Stimulated activated CD4-positive, alpha-beta T cell treated with anti-CD3 and anti-CD28 coated beads, Interleukin-1b, Interleukin-23, amount 100 ng/mL, for 24 hours (primary cell): Measurements from ENCODE around the gene NWD2.

Source experiments
- DNase-seq, 4 experiments: peaks; one replicate each; pipeline ENCODE4 v3.0.0-alpha.2; 2020; ENCODE audit warnings: low read depth in 4 of 4, low spot score in 1 of 4

The NWD2 gene

GRCh38 chr4:37299468-37299867 lies 54.9 kb downstream of the NWD2 start:
- no peak for DNase-seq

GRCh38 chr4:37304612-37305011 lies 60.1 kb downstream of the NWD2 start:
- no peak for DNase-seq

GRCh38 chr4:37305984-37306383 lies 61.4 kb downstream of the NWD2 start:
- DNase-seq = no peak

- DNase-seq = no peak
Observed at GRCh38 chr4:37317104-37317643, 72.6 kb downstream of the NWD2 start.

- no peak for DNase-seq
Observed at GRCh38 chr4:37320513-37321235, 76.1 kb downstream of the NWD2 start.

GRCh38 chr4:37322122-37322521 lies 77.6 kb downstream of the NWD2 start:
- no peak for DNase-seq

GRCh38 chr4:37324546-37324945 lies 80.0 kb downstream of the NWD2 start:
- no peak for DNase-seq

- DNase-seq = no peak
Observed at GRCh38 chr4:37326852-37327251, 82.3 kb downstream of the NWD2 start.

GRCh38 chr4:37338972-37339371 lies 94.4 kb downstream of the NWD2 start:
- DNase-seq = no peak

- DNase-seq = no peak
Observed at GRCh38 chr4:37358748-37359147, 114.2 kb downstream of the NWD2 start.

GRCh38 chr4:37359261-37359660 lies 114.7 kb downstream of the NWD2 start:
- no peak for DNase-seq

- no peak for DNase-seq
Observed at GRCh38 chr4:37365888-37366287, 121.3 kb downstream of the NWD2 start.

GRCh38 chr4:37367901-37368300 lies 123.4 kb downstream of the NWD2 start:
- no peak for DNase-seq

- no peak for DNase-seq
Observed at GRCh38 chr4:37370052-37370451, 125.5 kb downstream of the NWD2 start.

- DNase-seq = no peak
Observed at GRCh38 chr4:37381040-37381668, 136.6 kb downstream of the NWD2 start.

- no peak for DNase-seq
Observed at GRCh38 chr4:37383579-37384229, 139.2 kb downstream of the NWD2 start.

GRCh38 chr4:37385424-37385823 lies 140.9 kb downstream of the NWD2 start:
- no peak for DNase-seq

GRCh38 chr4:37388681-37389365 lies 144.3 kb downstream of the NWD2 start:
- DNase-seq = no peak

- DNase-seq = no peak
Observed at GRCh38 chr4:37389366-37389765, 144.8 kb downstream of the NWD2 start.

GRCh38 chr4:37389967-37390580 lies 145.5 kb downstream of the NWD2 start:
- peak in 1 of 4 experiments; percentile 11 for DNase-seq
